ENCODE data around the gene DAGLA. TPM values are rescaled to one million over a fixed set of nuclear protein-coding genes. Genes with fewer than 3 reads are reported as not detected.
"Not testable (repeated sequence)": the region's sequence is repeated elsewhere in the genome, so short reads cannot be mapped to it uniquely, and the experiment has no call there.

The DAGLA gene
- total RNA-seq, 2 experiments from 2014 or later, result 0.52 to 0.73 TPM

GRCh38 chr11:61654397-61654829, 25.8 kb upstream of the DAGLA start:
- no peak overlapping the region for H3K4me3 ChIP-seq (ENCODE audit: low read length)
- H3K9me3 Mint-ChIP-seq, result no peaks in the 10 kb centered on the region
- ChIA-PET CTCF (no interaction called here), POLR2A (no interaction called here)
- intact Hi-C loops (cut with DNase I, micrococcal nuclease), result no loop called here
- ATAC-seq (ENCODE audit: poor library complexity), result no peak
- no peaks in the 10 kb centered on the region for H3K36me3 Mint-ChIP-seq (ENCODE audit: low read depth)
- no peaks in the 10 kb centered on the region for H3K4me1 ChIP-seq (ENCODE audit: insufficient read depth, low read length)
- no peak overlapping the region for H3K27ac Mint-ChIP-seq
- DNase-seq, result peak in 3 of 14 experiments; percentile 6 to 31 (median 17)
- H3K4me3 Mint-ChIP-seq, result no peak overlapping the region
- TF ChIP-seq, protein P1, sequence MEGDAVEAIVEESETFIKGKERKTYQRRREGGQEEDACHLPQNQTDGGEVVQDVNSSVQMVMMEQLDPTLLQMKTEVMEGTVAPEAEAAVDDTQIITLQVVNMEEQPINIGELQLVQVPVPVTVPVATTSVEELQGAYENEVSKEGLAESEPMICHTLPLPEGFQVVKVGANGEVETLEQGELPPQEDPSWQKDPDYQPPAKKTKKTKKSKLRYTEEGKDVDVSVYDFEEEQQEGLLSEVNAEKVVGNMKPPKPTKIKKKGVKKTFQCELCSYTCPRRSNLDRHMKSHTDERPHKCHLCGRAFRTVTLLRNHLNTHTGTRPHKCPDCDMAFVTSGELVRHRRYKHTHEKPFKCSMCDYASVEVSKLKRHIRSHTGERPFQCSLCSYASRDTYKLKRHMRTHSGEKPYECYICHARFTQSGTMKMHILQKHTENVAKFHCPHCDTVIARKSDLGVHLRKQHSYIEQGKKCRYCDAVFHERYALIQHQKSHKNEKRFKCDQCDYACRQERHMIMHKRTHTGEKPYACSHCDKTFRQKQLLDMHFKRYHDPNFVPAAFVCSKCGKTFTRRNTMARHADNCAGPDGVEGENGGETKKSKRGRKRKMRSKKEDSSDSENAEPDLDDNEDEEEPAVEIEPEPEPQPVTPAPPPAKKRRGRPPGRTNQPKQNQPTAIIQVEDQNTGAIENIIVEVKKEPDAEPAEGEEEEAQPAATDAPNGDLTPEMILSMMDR (IDR thresholded peaks at IDR 0.05), result no peak
- H3K27me3 Mint-ChIP-seq, result peaks cover 34% of the 10 kb centered on the region
- no peaks in the 10 kb centered on the region for H3K36me3 ChIP-seq (ENCODE audit: insufficient read depth, low read length)
- H3K4me1 Mint-ChIP-seq (ENCODE audit: low read depth), result no peaks in the 10 kb centered on the region
- no peak overlapping the region for H3K27ac ChIP-seq (ENCODE audit: low read depth in 1 of 2, low read length in 2 of 2)
- no peaks in the 10 kb centered on the region for H3K9me3 ChIP-seq (ENCODE audit: control insufficient read depth in 1 of 2, insufficient read depth in 1 of 2, low read length in 2 of 2)
- H3K27me3 ChIP-seq (ENCODE audit: control insufficient read depth in 1 of 2, insufficient read depth in 2 of 2, low read length in 2 of 2), result peaks cover 0 to 3% of the 10 kb centered on the region in 2 experiments

GRCh38 chr11:61655266-61656159, 24.7 kb upstream of the DAGLA start:
- H3K4me1 Mint-ChIP-seq (ENCODE audit: low read depth); H3K4me1 ChIP-seq (ENCODE audit: insufficient read depth, low read length); intact Hi-C loops (cut with DNase I, micrococcal nuclease); H3K9me3 Mint-ChIP-seq; H3K27ac Mint-ChIP-seq; POLR2A ChIA-PET; H3K9me3 ChIP-seq (ENCODE audit: control insufficient read depth in 1 of 2, insufficient read depth in 1 of 2, low read length in 2 of 2); H3K4me3 ChIP-seq (ENCODE audit: low read length); ATAC-seq (ENCODE audit: poor library complexity); CTCF ChIA-PET; DNase-seq; H3K27me3 ChIP-seq (ENCODE audit: control insufficient read depth in 1 of 2, insufficient read depth in 2 of 2, low read length in 2 of 2); H3K4me3 Mint-ChIP-seq; H3K36me3 ChIP-seq (ENCODE audit: insufficient read depth, low read length); H3K27ac ChIP-seq (ENCODE audit: low read depth in 1 of 2, low read length in 2 of 2); H3K36me3 Mint-ChIP-seq (ENCODE audit: low read depth): not testable (repeated sequence)
- H3K27me3 Mint-ChIP-seq, result peaks cover 37% of the 10 kb centered on the region

DNA sequence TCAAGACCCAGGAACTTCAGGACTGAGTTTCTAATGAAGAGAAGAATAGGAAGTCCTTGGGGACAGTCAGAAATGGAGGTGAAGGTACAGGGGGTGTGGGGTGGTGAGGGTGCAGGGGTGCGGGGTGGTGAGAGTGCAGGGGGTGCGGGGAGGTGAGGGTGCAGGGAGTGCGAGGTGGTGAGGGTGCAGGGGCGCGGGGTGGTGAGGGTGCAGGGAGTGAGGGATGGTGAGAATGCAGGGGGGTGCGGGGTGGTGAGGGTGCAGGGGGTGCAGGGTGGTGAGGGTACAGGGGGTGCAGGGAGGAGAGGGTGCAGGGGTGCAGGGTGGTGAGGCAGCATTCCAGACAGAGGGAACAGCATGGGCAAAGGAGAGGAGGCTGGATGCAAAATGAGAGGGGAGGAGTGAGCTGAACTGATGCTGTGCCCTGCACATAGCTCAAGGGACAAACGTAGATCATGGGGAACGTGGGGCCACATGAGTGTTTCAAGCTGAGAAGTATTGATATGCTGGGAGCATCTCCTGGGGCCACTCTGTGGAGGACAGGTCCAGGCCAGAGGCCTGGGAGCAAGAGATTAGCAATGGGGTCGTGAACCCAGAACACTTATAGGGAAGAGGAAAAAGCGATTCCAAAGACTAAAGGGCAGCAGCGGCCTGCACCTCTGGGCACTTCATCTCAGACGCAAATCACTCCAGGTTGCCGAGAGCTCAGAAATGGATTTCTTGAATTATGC, 23.7 kb upstream of the DAGLA start:
- Mint-ChIP-seq H3K9me3 (no peaks in the 10 kb centered on the region), H3K36me3 (ENCODE audit: low read depth) (no peaks in the 10 kb centered on the region), H3K27me3 (peaks cover 37% of the 10 kb centered on the region), H3K4me3 (no peak overlapping the region), H3K4me1 (ENCODE audit: low read depth) (no peaks in the 10 kb centered on the region), H3K27ac (no peak overlapping the region)
- no peak for ATAC-seq (ENCODE audit: poor library complexity)
- H3K27me3 ChIP-seq (ENCODE audit: control insufficient read depth in 1 of 2, insufficient read depth in 2 of 2, low read length in 2 of 2), result peaks cover 0 to 3% of the 10 kb centered on the region in 2 experiments
- H3K4me3 ChIP-seq (ENCODE audit: low read length), result no peak overlapping the region
- H3K36me3 ChIP-seq (ENCODE audit: insufficient read depth, low read length), result no peaks in the 10 kb centered on the region
- DNase-seq, result no peak
- ChIA-PET CTCF (no interaction called here), POLR2A (no interaction called here)
- H3K4me1 ChIP-seq (ENCODE audit: insufficient read depth, low read length), result no peaks in the 10 kb centered on the region
- H3K9me3 ChIP-seq (ENCODE audit: control insufficient read depth in 1 of 2, insufficient read depth in 1 of 2, low read length in 2 of 2), result no peaks in the 10 kb centered on the region
- intact Hi-C loops (cut with DNase I, micrococcal nuclease), result no loop called here
- no peak overlapping the region for H3K27ac ChIP-seq (ENCODE audit: low read depth in 1 of 2, low read length in 2 of 2)
- TF ChIP-seq, protein P1 (IDR thresholded peaks at IDR 0.05), result no peak

All from CD4-positive, alpha-beta T cell (primary cell).